ENCODE data around the gene AMHR2.

AMHR2 gene

GRCh38 chr12:53463802-53464560 lies 40.3 kb downstream of the AMHR2 start:
- no peak for ATAC-seq (replicated peaks; ENCODE audit: extremely low read depth, poor library complexity, severe bottlenecking)
- Mint-ChIP-seq H3K27ac (ENCODE audit: low read depth) (peak overlapping the region; percentile 79), H3K36me3 (ENCODE audit: insufficient read depth) (peaks cover 99% of the 10 kb centered on the region), H3K9me3 (no peaks in the 10 kb centered on the region), H3K4me1 (peaks cover 52% of the 10 kb centered on the region), H3K4me3 (no peak overlapping the region), H3K27me3 (no peaks in the 10 kb centered on the region)
- no peak for DNase-seq (ENCODE audit: low spot score in 2 of 2)

- Mint-ChIP-seq H3K9me3 (no peaks in the 10 kb centered on the region), H3K27ac (ENCODE audit: low read depth) (peak overlapping the region; percentile 41), H3K27me3 (no peaks in the 10 kb centered on the region), H3K4me3 (no peak overlapping the region), H3K36me3 (ENCODE audit: insufficient read depth) (peaks cover 100% of the 10 kb centered on the region), H3K4me1 (peaks cover 49% of the 10 kb centered on the region)
- DNase-seq (ENCODE audit: low spot score in 2 of 2) (no peak), ATAC-seq (replicated peaks; ENCODE audit: extremely low read depth, poor library complexity, severe bottlenecking) (no peak)
Measured at GRCh38 chr12:53464685-53465418, 41.2 kb downstream of the AMHR2 start.

- ATAC-seq (replicated peaks; ENCODE audit: extremely low read depth, poor library complexity, severe bottlenecking) = no peak
- Mint-ChIP-seq H3K4me3 (no peak overlapping the region), H3K27ac (ENCODE audit: low read depth) (peak overlapping the region; percentile 41), H3K9me3 (no peaks in the 10 kb centered on the region), H3K4me1 (peaks cover 42% of the 10 kb centered on the region), H3K36me3 (ENCODE audit: insufficient read depth) (peaks cover 100% of the 10 kb centered on the region), H3K27me3 (no peaks in the 10 kb centered on the region)
- DNase-seq (ENCODE audit: low spot score in 2 of 2) = no peak
Measured at GRCh38 chr12:53465679-53466078, 42.0 kb downstream of the AMHR2 start.

- H3K36me3 Mint-ChIP-seq (ENCODE audit: insufficient read depth) = peaks cover 100% of the 10 kb centered on the region
Measured at GRCh38 chr12:53466640-53467039, 43.0 kb downstream of the AMHR2 start.

GRCh38 chr12:53467082-53467481 lies 43.4 kb downstream of the AMHR2 start:
- Mint-ChIP-seq H3K36me3 (ENCODE audit: insufficient read depth) (peaks cover 100% of the 10 kb centered on the region), H3K27me3 (no peaks in the 10 kb centered on the region), H3K27ac (ENCODE audit: low read depth) (no peak overlapping the region), H3K9me3 (no peaks in the 10 kb centered on the region), H3K4me1 (peaks cover 48% of the 10 kb centered on the region), H3K4me3 (no peak overlapping the region)
- no peak for ATAC-seq (replicated peaks; ENCODE audit: extremely low read depth, poor library complexity, severe bottlenecking)
- DNase-seq (ENCODE audit: low spot score in 2 of 2) = no peak

More at GRCh38 chr12:53466640-53467039, 43.0 kb downstream of the AMHR2 start:
- ATAC-seq (replicated peaks; ENCODE audit: extremely low read depth, poor library complexity, severe bottlenecking) (no peak), DNase-seq (ENCODE audit: low spot score in 2 of 2) (no peak)
- Mint-ChIP-seq H3K27ac (ENCODE audit: low read depth) (no peak overlapping the region), H3K27me3 (no peaks in the 10 kb centered on the region), H3K4me3 (no peak overlapping the region), H3K9me3 (no peaks in the 10 kb centered on the region), H3K4me1 (peaks cover 44% of the 10 kb centered on the region)

GRCh38 chr12:53467880-53468279 lies 44.2 kb downstream of the AMHR2 start:
- peaks cover 100% of the 10 kb centered on the region for H3K36me3 Mint-ChIP-seq (ENCODE audit: insufficient read depth)
- peak overlapping the region; percentile 55 for H3K27ac Mint-ChIP-seq (ENCODE audit: low read depth)
- ATAC-seq (replicated peaks; ENCODE audit: extremely low read depth, poor library complexity, severe bottlenecking) (no peak), DNase-seq (ENCODE audit: low spot score in 2 of 2) (no peak)
- peaks cover 49% of the 10 kb centered on the region for H3K4me1 Mint-ChIP-seq
- H3K9me3 Mint-ChIP-seq = no peaks in the 10 kb centered on the region
- H3K4me3 Mint-ChIP-seq = no peak overlapping the region
- H3K27me3 Mint-ChIP-seq = no peaks in the 10 kb centered on the region

GRCh38 chr12:53468282-53468681 lies 44.6 kb downstream of the AMHR2 start:
- Mint-ChIP-seq H3K27me3 (no peaks in the 10 kb centered on the region), H3K9me3 (no peaks in the 10 kb centered on the region), H3K27ac (ENCODE audit: low read depth) (peak overlapping the region; percentile 55), H3K4me1 (peaks cover 45% of the 10 kb centered on the region), H3K4me3 (no peak overlapping the region), H3K36me3 (ENCODE audit: insufficient read depth) (peaks cover 99% of the 10 kb centered on the region)
- ATAC-seq (replicated peaks; ENCODE audit: extremely low read depth, poor library complexity, severe bottlenecking) = no peak
- DNase-seq (ENCODE audit: low spot score in 2 of 2) = no peak

GRCh38 chr12:53472056-53472582 lies 48.5 kb downstream of the AMHR2 start:
- Mint-ChIP-seq H3K4me1 (peaks cover 44% of the 10 kb centered on the region), H3K27me3 (no peaks in the 10 kb centered on the region), H3K36me3 (ENCODE audit: insufficient read depth) (peaks cover 98% of the 10 kb centered on the region), H3K4me3 (no peak overlapping the region), H3K9me3 (no peaks in the 10 kb centered on the region), H3K27ac (ENCODE audit: low read depth) (no peak overlapping the region)
- ATAC-seq (replicated peaks; ENCODE audit: extremely low read depth, poor library complexity, severe bottlenecking) = no peak
- DNase-seq (ENCODE audit: low spot score in 2 of 2) = no peak

- ATAC-seq (replicated peaks; ENCODE audit: extremely low read depth, poor library complexity, severe bottlenecking) = no peak
- Mint-ChIP-seq H3K27me3 (no peaks in the 10 kb centered on the region), H3K9me3 (no peaks in the 10 kb centered on the region), H3K36me3 (ENCODE audit: insufficient read depth) (peaks cover 91% of the 10 kb centered on the region), H3K27ac (ENCODE audit: low read depth) (peak overlapping the region; percentile 86), H3K4me1 (peaks cover 44% of the 10 kb centered on the region), H3K4me3 (no peak overlapping the region)
- no peak for DNase-seq (ENCODE audit: low spot score in 2 of 2)
Measured at GRCh38 chr12:53474077-53474476, 50.4 kb downstream of the AMHR2 start.

GRCh38 chr12:53474819-53475218 lies 51.2 kb downstream of the AMHR2 start:
- DNase-seq (ENCODE audit: low spot score in 2 of 2) (no peak), ATAC-seq (replicated peaks; ENCODE audit: extremely low read depth, poor library complexity, severe bottlenecking) (no peak)
- peaks cover 44% of the 10 kb centered on the region for H3K4me1 Mint-ChIP-seq
- H3K36me3 Mint-ChIP-seq (ENCODE audit: insufficient read depth) = peaks cover 91% of the 10 kb centered on the region
- peak overlapping the region; percentile 86 for H3K27ac Mint-ChIP-seq (ENCODE audit: low read depth)
- H3K9me3 Mint-ChIP-seq = no peaks in the 10 kb centered on the region
- H3K4me3 Mint-ChIP-seq = peak overlapping the region; percentile 59
- H3K27me3 Mint-ChIP-seq = no peaks in the 10 kb centered on the region

GRCh38 chr12:53476769-53477209 lies 53.1 kb downstream of the AMHR2 start:
- Mint-ChIP-seq H3K4me1 (peaks cover 34% of the 10 kb centered on the region), H3K36me3 (ENCODE audit: insufficient read depth) (peaks cover 86% of the 10 kb centered on the region), H3K4me3 (no peak overlapping the region), H3K27me3 (no peaks in the 10 kb centered on the region), H3K27ac (ENCODE audit: low read depth) (peak overlapping the region; percentile 86), H3K9me3 (no peaks in the 10 kb centered on the region)
- ATAC-seq (replicated peaks; ENCODE audit: extremely low read depth, poor library complexity, severe bottlenecking) = no peak
- DNase-seq (ENCODE audit: low spot score in 2 of 2) = no peak

GRCh38 chr12:53478865-53479264 lies 55.2 kb downstream of the AMHR2 start:
- no peak for DNase-seq (ENCODE audit: low spot score in 2 of 2)
- H3K36me3 Mint-ChIP-seq (ENCODE audit: insufficient read depth) = peaks cover 81% of the 10 kb centered on the region
- ATAC-seq (replicated peaks; ENCODE audit: extremely low read depth, poor library complexity, severe bottlenecking) = no peak
- H3K27me3 Mint-ChIP-seq = no peaks in the 10 kb centered on the region
- H3K27ac Mint-ChIP-seq (ENCODE audit: low read depth) = peak overlapping the region; percentile 22
- H3K4me3 Mint-ChIP-seq = no peak overlapping the region
- H3K4me1 Mint-ChIP-seq = peaks cover 23% of the 10 kb centered on the region
- no peaks in the 10 kb centered on the region for H3K9me3 Mint-ChIP-seq

GRCh38 chr12:53479331-53479730 lies 55.7 kb downstream of the AMHR2 start:
- peak overlapping the region; percentile 22 for H3K27ac Mint-ChIP-seq (ENCODE audit: low read depth)

More at GRCh38 chr12:53479331-53479730, 55.7 kb downstream of the AMHR2 start:
- H3K4me3 Mint-ChIP-seq = no peak overlapping the region
- H3K27me3 Mint-ChIP-seq = no peaks in the 10 kb centered on the region
- H3K9me3 Mint-ChIP-seq = no peaks in the 10 kb centered on the region
- peaks cover 18% of the 10 kb centered on the region for H3K4me1 Mint-ChIP-seq
- ATAC-seq (replicated peaks; ENCODE audit: extremely low read depth, poor library complexity, severe bottlenecking) (no peak), DNase-seq (ENCODE audit: low spot score in 2 of 2) (no peak)
- peaks cover 79% of the 10 kb centered on the region for H3K36me3 Mint-ChIP-seq (ENCODE audit: insufficient read depth)

Data from central memory CD8-positive, alpha-beta T cell (primary cell).